Uterus (tissue), 4 donors: ENCODE results near the gene VCL. TPM values are rescaled to one million over a fixed set of nuclear protein-coding genes. Genes with fewer than 3 reads are reported as not detected.
"Not testable (repeated sequence)": the region's sequence is repeated elsewhere in the genome, so short reads cannot be mapped to it uniquely, and the experiment has no call there.

ENCODE experiments used
- DNase-seq, 2 donors: peaks; one replicate each; pipeline ENCODE4 v3.0.0-alpha.2; 2019 to 2020
- H3K27ac ChIP-seq, 2 donors: fragments of 200-600 bp; sonication (generic); 1 replicate in 1 of 2; 2 replicates in 1 of 2; pipeline ENCODE4 v1.5.1; 2016 to 2018
- H3K27me3 ChIP-seq, 2 donors: fragments of 200-600 bp; sonication (generic); one replicate each; pipeline ENCODE4 v1.5.1; 2018 to 2019; ENCODE audit warnings: control low read depth in 1 of 2
- H3K36me3 ChIP-seq, 2 donors: fragments of 200-600 bp; sonication (generic); one replicate each; pipeline ENCODE4 v1.5.1; 2019; ENCODE audit warnings: control low read depth in 1 of 2
- H3K4me1 ChIP-seq, 2 donors: fragments of 200-600 bp; sonication (generic); one replicate each; pipeline ENCODE4 v1.5.1; 2018 to 2019; ENCODE audit warnings: control low read depth in 1 of 2
- H3K4me3 ChIP-seq, 2 donors: fragments of 200-600 bp; sonication (generic); 1 replicate in 1 of 2; 2 replicates in 1 of 2; pipeline ENCODE4 v1.5.1; 2018 to 2019; ENCODE audit warnings: mild to moderate bottlenecking in 1 of 2
- H3K9me3 ChIP-seq, 2 donors: fragments of 200-600 bp; sonication (generic); one replicate each; pipeline ENCODE4 v1.5.1; 2019; ENCODE audit warnings: control low read depth in 1 of 2
- CTCF ChIP-seq, 4 experiments: fragments of 200-600 bp in 2 of 4; fragments of 450-650 bp in 2 of 4; sonication (generic) in 2 of 4; IDR thresholded peaks; one replicate each; pipeline ENCODE4 v1.5.1; 2016 to 2019; ENCODE audit warnings: antibody characterized with exemption in 4 of 4, mild to moderate bottlenecking in 2 of 4, moderate library complexity in 1 of 4
- POLR2A ChIP-seq, 2 donors: fragments of 450-650 bp; IDR thresholded peaks; one replicate each; pipeline ENCODE4 v1.6.1; 2016; ENCODE audit warnings: antibody characterized with exemption in 2 of 2, mild to moderate bottlenecking in 1 of 2, moderate library complexity in 1 of 2
- intact Hi-C: fragments of 100-400 bp; cut with DNase I; formaldehyde crosslinking; loops from one replicate; pipeline ENCODE4 v1.15.1; 2023; ENCODE audit warnings: low total_unique reads
- total RNA-seq, 4 donors: library from RNA; depleted of rRNA in 3 of 4; stranded (reverse); fragments of >200 nt in 3 of 4; gene quantifications; one replicate each; pipeline versions ENCODE4 v1.1.0 to v1.2.4, GENCODE V29; 2014 to 2023
- donor health status: DM: yes; HTN: yes; CAD: no.

VCL gene
- total RNA-seq, 4 donors from 2014 or later = 77.4 to 313 (median 215) TPM

DNA sequence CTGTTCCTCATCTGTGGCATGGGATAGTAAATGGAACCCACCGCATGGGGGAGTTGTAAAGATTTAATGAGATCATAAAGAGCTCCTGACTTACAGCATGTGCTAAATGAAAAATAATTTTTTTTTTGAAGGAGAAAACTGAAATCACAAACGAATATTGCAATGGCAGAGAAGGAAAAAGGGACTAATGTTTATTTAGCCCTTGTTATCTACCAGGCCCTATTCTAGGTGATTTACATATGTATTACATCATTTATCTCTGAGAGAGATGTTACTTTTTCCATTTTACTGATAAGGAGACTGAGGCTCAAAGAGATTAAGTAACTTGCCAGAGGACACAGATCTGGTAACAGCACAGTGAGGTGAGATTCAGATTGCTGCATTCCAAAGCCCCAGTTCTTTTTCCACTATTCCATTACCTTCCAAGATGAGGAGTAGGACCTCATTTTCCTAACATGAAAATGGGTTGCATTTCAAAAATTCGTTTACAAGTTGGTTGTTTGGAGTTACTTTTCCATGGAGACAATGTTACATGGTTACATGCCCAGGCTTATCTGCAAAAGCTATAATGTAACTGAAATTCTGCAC lies 28.6 kb downstream of the VCL start:
- H3K4me1 ChIP-seq = peaks cover 3 to 33% of the 10 kb centered on the region in 2 donors
- no peak overlapping the region for H3K4me3 ChIP-seq
- TF ChIP-seq POLR2A (IDR thresholded peaks at IDR 0.05) (no peak), CTCF (IDR thresholded peaks at IDR 0.05) (peak in 1 of 4 experiments; percentile 4)
- no peaks in the 10 kb centered on the region for H3K9me3 ChIP-seq
- H3K27ac ChIP-seq = peak overlapping the region; percentile 34 to 40
- intact Hi-C loops = no loop called here
- no peak for DNase-seq
- no peaks in the 10 kb centered on the region for H3K27me3 ChIP-seq
- H3K36me3 ChIP-seq = no peaks in the 10 kb centered on the region

DNA sequence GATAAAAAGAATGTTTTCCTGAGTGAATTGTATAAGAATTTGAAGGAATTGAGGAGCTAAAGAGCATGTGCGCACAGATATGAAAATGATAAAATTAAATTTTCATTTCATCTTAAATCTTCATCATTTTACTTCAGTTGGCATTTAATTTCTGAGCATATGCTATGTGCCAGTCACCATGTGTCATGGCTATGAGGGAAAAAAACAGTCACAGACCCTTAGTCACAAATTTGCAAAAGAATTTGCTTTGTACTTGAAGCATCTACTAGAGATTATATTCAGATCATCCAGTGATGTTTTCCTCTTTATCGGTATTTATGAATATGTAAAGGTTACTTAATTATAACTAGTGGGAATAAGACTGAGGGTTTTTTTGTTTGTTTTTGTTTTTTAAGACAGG lies 29.8 kb downstream of the VCL start:
- Histone ChIP-seq H3K27ac (no peak overlapping the region), H3K9me3 (no peaks in the 10 kb centered on the region), H3K36me3 (no peaks in the 10 kb centered on the region), H3K27me3 (no peaks in the 10 kb centered on the region), H3K4me3 (no peak overlapping the region), H3K4me1 (peaks cover 3 to 30% of the 10 kb centered on the region in 2 donors)
- intact Hi-C loops = no loop called here
- TF ChIP-seq POLR2A (IDR thresholded peaks at IDR 0.05) (no peak), CTCF (IDR thresholded peaks at IDR 0.05) (no peak)
- no peak for DNase-seq

DNA sequence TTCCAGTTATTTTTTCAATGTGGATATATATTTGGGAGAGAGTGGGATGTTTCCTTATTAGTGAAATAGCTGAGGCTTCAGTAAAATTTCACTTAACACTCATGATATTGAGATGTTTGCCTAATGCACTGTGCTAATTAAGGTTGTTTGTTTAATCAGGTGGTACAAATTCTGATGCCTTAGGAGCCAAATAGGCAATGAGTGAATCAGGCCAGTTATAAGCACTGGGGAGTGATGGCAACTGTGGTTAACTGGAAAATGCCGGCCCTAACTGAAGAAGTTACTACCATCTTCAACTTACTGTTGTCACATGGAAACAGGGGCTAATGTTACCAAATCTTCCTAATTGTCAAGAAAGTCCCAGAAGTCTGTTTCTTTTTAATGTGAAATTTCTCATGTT lies 32.0 kb downstream of the VCL start:
- no peak for DNase-seq
- intact Hi-C loops = no loop called here
- Histone ChIP-seq H3K27ac (peak overlapping the region; percentile 38 to 61), H3K4me1 (peaks cover 3 to 21% of the 10 kb centered on the region in 2 donors), H3K36me3 (no peaks in the 10 kb centered on the region), H3K27me3 (no peaks in the 10 kb centered on the region), H3K9me3 (no peaks in the 10 kb centered on the region), H3K4me3 (no peak overlapping the region)
- TF ChIP-seq POLR2A (IDR thresholded peaks at IDR 0.05) (no peak), CTCF (IDR thresholded peaks at IDR 0.05) (no peak)

GRCh38 chr10:74032208-74032607 lies 34.3 kb downstream of the VCL start:
- Histone ChIP-seq H3K4me1 (peaks cover 3 to 12% of the 10 kb centered on the region in 2 donors), H3K27ac (peak overlapping the region; percentile 33 to 61)

GRCh38 chr10:74032900-74033655 lies 35.2 kb downstream of the VCL start:
- peak overlapping the region; percentile 33 to 61 for H3K27ac ChIP-seq
- H3K4me3 ChIP-seq = no peak overlapping the region
- H3K4me1 ChIP-seq = peaks cover 0 to 9% of the 10 kb centered on the region in 2 donors
- H3K9me3 ChIP-seq = no peaks in the 10 kb centered on the region
- no peaks in the 10 kb centered on the region for H3K36me3 ChIP-seq
- H3K27me3 ChIP-seq = no peaks in the 10 kb centered on the region
- intact Hi-C loops = no loop called here
- TF ChIP-seq CTCF (IDR thresholded peaks at IDR 0.05) (no peak), POLR2A (IDR thresholded peaks at IDR 0.05) (no peak)
- no peak for DNase-seq

More at GRCh38 chr10:74032208-74032607, 34.3 kb downstream of the VCL start:
- H3K9me3 ChIP-seq, H3K36me3 ChIP-seq, DNase-seq, intact Hi-C loops, H3K4me3 ChIP-seq, H3K27me3 ChIP-seq: not testable (repeated sequence)
